HG03159 (cell line): ENCODE results near the gene TMEM87A.
"Not testable (repeated sequence)": the region's sequence is repeated elsewhere in the genome, so short reads cannot be mapped to it uniquely, and the experiment has no call there.

Experiments
- ATAC-seq: cut with Tn5 transposase; IDR thresholded peaks from one replicate; pipeline ENCODE4 v1.9.1; 2021; ENCODE audit warnings: mild to moderate bottlenecking, moderate library complexity; ENCODE audit not compliant: unreplicated experiment

Gene TMEM87A

GRCh38 chr15:42273900-42274701 is 868 bp upstream of the TMEM87A start:
- no peak for ATAC-seq

GRCh38 chr15:42270996-42271395 is 2.2 kb downstream of the TMEM87A start:
- no peak for ATAC-seq

- ATAC-seq = no peak
Measured at GRCh38 chr15:42270551-42270950, 2.7 kb downstream of the TMEM87A start.

DNA sequence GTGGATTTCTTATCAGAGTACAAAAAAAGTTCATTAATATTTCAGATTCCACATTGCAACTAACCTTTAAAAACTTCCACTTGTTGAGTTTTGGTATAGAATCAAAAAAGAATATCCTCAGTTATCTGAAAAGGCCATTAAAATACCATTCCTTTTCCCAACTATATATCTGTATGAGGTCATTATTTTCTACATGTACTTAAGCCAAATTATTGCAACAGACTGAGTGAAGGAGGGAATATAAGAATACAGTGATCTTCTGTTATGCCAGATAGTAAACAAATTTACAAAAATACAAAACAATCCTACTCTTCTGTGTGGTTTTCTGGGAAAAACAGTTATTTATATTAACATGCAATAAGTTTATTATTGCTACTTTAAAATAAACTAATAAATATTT is 5.9 kb downstream of the TMEM87A start:
- ATAC-seq = no peak

GRCh38 chr15:42264795-42265194 is 8.4 kb downstream of the TMEM87A start:
- no peak for ATAC-seq

DNA sequence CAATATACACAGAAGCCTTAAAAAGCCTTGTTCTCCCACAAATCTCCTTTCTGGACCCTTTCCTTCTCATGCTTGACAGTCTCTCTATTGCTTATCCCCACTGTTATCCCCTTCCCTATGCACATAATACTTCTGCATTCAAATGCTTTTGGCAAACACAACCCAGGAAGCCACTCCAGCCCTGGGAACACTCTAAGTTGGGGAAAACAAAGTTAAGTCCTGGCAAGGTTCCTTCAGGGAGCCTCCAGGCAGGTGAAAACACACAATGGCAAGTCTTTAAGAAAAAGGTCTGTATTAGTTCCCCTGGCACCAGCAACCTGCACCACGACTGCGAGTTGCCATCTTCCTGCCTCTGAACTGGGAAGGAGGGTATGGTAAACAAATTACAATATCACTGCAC is 19.9 kb downstream of the TMEM87A start:
- no peak for ATAC-seq

DNA sequence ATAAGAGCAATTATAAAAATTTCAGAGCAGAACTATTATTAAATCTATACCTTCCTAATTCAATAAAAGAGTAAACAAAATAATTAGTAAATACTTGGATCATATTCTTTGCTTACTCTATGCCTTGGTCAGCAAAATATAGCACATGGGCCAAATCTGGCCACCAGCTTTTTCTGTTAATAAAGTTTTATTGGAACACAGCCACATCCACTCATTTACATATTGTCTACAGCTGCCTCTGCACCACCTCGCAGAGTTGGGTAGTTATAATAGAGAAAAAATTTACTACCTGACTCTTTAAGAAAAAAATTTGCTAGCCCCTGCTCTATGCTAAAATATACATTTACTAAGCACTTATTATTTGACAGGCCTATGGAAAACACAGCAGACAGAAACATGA is 32.4 kb downstream of the TMEM87A start:
- ATAC-seq = no peak

GRCh38 chr15:42239528-42240182 is 33.6 kb downstream of the TMEM87A start:
- ATAC-seq = no peak

GRCh38 chr15:42233107-42233506 is 40.1 kb downstream of the TMEM87A start:
- ATAC-seq = no peak

GRCh38 chr15:42232606-42233005 is 40.6 kb downstream of the TMEM87A start:
- no peak for ATAC-seq

DNA sequence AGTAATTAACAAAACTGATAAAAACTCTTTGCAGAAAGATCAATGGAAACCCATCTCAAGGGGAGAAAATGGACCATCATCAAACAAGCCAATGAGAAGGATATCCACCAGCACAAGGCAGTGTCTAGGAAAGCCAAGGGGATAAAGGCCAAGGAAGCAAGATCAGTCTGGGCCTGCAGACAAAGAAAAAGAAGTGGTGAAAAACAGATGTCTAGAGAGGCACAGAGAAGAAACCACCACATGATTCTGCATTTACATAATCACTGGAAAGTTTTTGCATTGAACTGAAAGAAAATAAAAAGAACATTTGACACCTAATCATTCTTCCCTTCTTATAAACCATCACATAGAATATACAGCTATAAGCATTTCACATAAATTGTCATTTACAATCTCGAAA is 42.1 kb downstream of the TMEM87A start:
- ATAC-seq = no peak

DNA sequence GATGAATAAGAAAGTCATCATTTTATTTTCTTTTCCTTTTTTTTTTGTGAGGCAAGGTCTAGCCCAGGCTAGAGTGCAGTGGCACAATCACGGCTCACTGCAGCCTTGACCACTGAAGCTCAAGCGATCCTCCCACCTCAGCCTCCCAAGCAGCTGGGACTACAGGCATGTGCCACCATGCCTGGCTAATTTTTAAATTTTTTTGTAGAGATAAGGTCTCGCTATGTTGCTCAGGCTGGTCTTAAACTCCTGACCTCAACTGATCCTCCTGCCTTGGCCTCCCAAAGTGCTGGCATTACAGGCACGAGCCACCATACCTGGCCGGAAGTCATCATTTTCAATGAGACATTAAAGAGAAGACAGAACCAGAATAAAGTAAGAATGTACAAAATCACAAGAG is 44.3 kb downstream of the TMEM87A start:
- not testable (repeated sequence) for ATAC-seq

DNA sequence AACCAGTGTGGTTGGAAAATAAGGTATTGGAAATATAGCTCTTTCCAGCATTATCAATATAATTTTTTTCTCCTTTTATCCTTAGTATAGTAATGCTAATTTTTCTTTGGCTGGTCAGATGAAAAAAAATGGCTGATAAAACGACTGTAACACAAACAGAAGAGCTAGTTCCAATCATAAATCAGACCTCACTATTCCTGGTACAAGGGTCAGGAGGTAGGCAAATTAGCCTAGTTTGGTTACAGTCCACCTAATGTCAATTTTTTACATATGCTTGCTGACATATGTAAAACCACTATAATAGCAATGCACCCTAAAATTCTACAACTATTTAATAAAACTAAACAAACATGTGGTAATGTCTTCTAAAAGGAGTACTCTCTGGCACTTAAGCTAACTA is 45.2 kb downstream of the TMEM87A start:
- no peak for ATAC-seq

DNA sequence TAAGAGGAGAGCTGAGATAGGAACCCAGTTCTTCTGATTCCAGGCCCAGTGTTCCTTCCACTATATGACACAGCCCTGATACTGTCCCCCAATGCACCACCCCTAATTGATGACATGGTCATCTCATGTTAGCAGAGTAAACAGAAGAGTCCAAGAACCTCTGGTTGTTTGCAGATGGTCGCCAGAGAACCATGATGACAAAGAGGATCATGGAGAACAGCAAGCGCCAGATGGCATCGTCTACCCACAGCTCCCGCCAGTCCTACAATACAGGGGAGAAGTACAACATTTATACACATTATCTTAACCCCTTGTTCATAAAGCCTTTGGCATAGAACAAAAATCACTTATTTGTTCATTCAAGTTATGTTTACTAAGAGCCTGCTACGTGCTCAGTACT is 46.6 kb downstream of the TMEM87A start:
- ATAC-seq = no peak

- ATAC-seq = no peak
Measured at GRCh38 chr15:42220216-42220615, 53.0 kb downstream of the TMEM87A start.

DNA sequence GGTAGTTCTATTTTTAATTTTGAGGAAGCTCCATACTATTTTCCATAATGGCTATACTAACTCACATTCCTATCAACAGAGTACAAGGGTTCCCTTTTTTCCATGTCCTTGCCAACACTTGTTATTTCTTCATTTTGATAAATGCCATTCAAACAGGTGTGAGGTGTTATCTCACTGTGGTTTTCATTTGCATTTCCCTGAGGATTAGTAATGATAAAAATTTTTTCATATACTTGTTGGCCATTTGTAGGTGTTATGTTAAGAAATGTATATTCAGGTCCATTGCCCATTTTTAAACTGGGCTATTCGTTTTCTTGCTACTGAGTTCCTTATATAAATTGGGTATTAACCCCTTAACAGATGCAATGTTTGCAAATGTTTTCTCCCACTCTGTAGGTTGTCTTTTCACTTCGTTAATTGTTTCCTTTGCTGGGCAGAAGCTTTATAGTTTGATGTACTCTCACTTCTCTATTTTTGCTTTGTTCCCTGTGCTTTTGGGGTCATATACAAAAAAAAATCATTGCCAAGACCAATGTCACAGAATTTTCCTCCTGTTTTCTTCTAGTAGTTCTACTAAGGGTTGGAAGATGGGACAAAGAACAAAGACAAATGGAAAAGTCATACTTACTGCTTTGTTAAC is 54.2 kb downstream of the TMEM87A start:
- ATAC-seq = no peak

- ATAC-seq = no peak
Measured at GRCh38 chr15:42217568-42217967, 55.7 kb downstream of the TMEM87A start.

- ATAC-seq = no peak
Measured at GRCh38 chr15:42215913-42216829, 57.1 kb downstream of the TMEM87A start.

- no peak for ATAC-seq
Measured at GRCh38 chr15:42214600-42214999, 58.6 kb downstream of the TMEM87A start.

DNA sequence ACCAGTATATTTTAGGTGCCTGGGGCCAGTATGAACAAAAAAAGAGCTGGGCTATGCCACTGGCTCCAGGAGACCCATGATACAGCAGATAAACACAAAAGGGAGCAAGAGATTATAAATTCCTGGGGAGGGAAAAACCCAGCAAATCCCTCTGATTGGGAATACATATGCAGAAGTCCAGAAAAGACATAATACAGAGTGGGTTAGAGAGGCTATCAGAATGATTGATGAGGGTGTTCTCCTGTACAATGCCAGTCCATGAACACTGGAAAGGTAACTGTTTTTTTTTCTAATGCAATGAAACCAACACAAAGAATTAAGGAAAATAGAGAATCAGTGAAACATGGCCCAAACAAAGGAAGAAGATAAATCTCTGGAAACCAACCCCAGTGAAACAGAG is 59.7 kb downstream of the TMEM87A start:
- no peak for ATAC-seq

- no peak for ATAC-seq
Measured at GRCh38 chr15:42210696-42211095, 62.5 kb downstream of the TMEM87A start.
